Lung (tissue), 12 donors: ENCODE measurements around the gene NHSL1. TPM values are rescaled to one million over a fixed set of nuclear protein-coding genes. Genes with fewer than 3 reads are reported as not detected.

ENCODE experiments used
- ATAC-seq: fragments of 200-7000 bp; cut with Tn5 transposase; one replicate; pipeline ENCODE4 v1.9.1; 2020; ENCODE audit warnings: moderate number of reproducible peaks; ENCODE audit not compliant: insufficient read depth, low FRiP score
- DNase-seq, 3 donors: peaks; one replicate each; pipeline ENCODE4 v3.0.0-alpha.2; 2013 to 2017
- H3K27ac ChIP-seq, 2 donors: one replicate each; pipeline ENCODE4 v1.5.1; 2013; ENCODE audit warnings: mild to moderate bottlenecking in 2 of 2, moderate library complexity in 2 of 2, control low read depth in 1 of 2, inconsistent platforms in 1 of 2, low read depth in 1 of 2, low read length in 1 of 2
- H3K27me3 ChIP-seq, 3 donors: one replicate each; pipeline ENCODE4 v1.5.1; 2013; ENCODE audit warnings: low read length in 2 of 3; ENCODE audit not compliant: control insufficient read depth in 3 of 3, insufficient read depth in 3 of 3
- H3K36me3 ChIP-seq, 4 donors: one replicate each; pipeline ENCODE4 v1.5.1; 2013; ENCODE audit warnings: low read length in 4 of 4, mild to moderate bottlenecking in 1 of 4, moderate library complexity in 1 of 4; ENCODE audit not compliant: control insufficient read depth in 4 of 4, insufficient read depth in 4 of 4
- H3K4me1 ChIP-seq, 5 donors: one replicate each; pipeline ENCODE4 v1.5.1; 2013; ENCODE audit warnings: low read length in 5 of 5, mild to moderate bottlenecking in 2 of 5, moderate library complexity in 1 of 5; ENCODE audit not compliant: control insufficient read depth in 5 of 5, insufficient read depth in 5 of 5
- H3K4me3 ChIP-seq: one replicate; pipeline ENCODE4 v1.5.1; 2013; ENCODE audit warnings: mild to moderate bottlenecking, control low read depth, moderate library complexity
- H3K9ac ChIP-seq, 2 donors: one replicate each; pipeline ENCODE4 v1.5.1; 2013; ENCODE audit warnings: low read length in 2 of 2, control low read depth in 1 of 2; ENCODE audit not compliant: insufficient read depth in 1 of 2
- H3K9me3 ChIP-seq, 4 donors: one replicate each; pipeline ENCODE4 v1.5.1; 2013; ENCODE audit warnings: low read length in 3 of 4, mild to moderate bottlenecking in 1 of 4, moderate library complexity in 1 of 4; ENCODE audit not compliant: control insufficient read depth in 4 of 4, insufficient read depth in 3 of 4
- WGBS, 2 donors: extraction: QIAGEN DNeasy Blood & Tissue Kit; methylation state at CpG; one replicate each; pipeline ENCODE4 v1.1.7; 2013; 5-methylcytosine and 5-hydroxymethylcytosine counted together
- polyA plus RNA-seq, 2 donors: library from polyadenylated mRNA; stranded (reverse); fragments of 200-250 nt; gene quantifications; one replicate each; pipeline ENCODE4 v1.2.1, GENCODE V29; 2013
- total RNA-seq, 2 donors: library from RNA; depleted of rRNA in 1 of 2; stranded (reverse); fragments of >200 nt in 1 of 2; gene quantifications; one replicate each; pipeline ENCODE4 v1.2.1, GENCODE V29; 2014 to 2021
- TF ChIP-seq, protein P1 (sequence below): IDR thresholded peaks from 2 replicates; pipeline ENCODE4 v1.5.1; 2012; ENCODE audit warnings: mild to moderate bottlenecking; ENCODE audit errors: control extremely low read depth, extremely low read depth
- donor health status: control.
- donor health status: control.
- donor health status: Bipolar disorder and iron deficiency.
- donor health status: healthy.
- donor health status: DM: yes; HTN: yes; CAD: no.

The NHSL1 gene
- total and polyA plus RNA-seq, 4 donors, result 5.2 to 53.7 (median 30.4) TPM

GRCh38 chr6:138450445-138450844 lies 48.8 kb downstream of the NHSL1 start:
- TF ChIP-seq, protein P1, sequence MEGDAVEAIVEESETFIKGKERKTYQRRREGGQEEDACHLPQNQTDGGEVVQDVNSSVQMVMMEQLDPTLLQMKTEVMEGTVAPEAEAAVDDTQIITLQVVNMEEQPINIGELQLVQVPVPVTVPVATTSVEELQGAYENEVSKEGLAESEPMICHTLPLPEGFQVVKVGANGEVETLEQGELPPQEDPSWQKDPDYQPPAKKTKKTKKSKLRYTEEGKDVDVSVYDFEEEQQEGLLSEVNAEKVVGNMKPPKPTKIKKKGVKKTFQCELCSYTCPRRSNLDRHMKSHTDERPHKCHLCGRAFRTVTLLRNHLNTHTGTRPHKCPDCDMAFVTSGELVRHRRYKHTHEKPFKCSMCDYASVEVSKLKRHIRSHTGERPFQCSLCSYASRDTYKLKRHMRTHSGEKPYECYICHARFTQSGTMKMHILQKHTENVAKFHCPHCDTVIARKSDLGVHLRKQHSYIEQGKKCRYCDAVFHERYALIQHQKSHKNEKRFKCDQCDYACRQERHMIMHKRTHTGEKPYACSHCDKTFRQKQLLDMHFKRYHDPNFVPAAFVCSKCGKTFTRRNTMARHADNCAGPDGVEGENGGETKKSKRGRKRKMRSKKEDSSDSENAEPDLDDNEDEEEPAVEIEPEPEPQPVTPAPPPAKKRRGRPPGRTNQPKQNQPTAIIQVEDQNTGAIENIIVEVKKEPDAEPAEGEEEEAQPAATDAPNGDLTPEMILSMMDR, result no peak
- Histone ChIP-seq H3K4me3 (no peak overlapping the region), H3K9ac (no peak overlapping the region), H3K4me1 (peaks cover 0 to 12% (median 0%) of the 10 kb centered on the region in 5 donors), H3K27me3 (no peaks in the 10 kb centered on the region), H3K9me3 (no peaks in the 10 kb centered on the region), H3K36me3 (peaks cover 0 to 4% (median 2%) of the 10 kb centered on the region in 4 donors), H3K27ac (no peak overlapping the region)
- no peak for ATAC-seq
- no peak for DNase-seq
- WGBS, 2 donors, result 83 to 90% methylated on average over 3 of the region's 3 CpGs

- no peaks in the 10 kb centered on the region for H3K27me3 ChIP-seq
- WGBS, 2 donors, result 92 to 95% methylated on average over 6 of the region's 6 CpGs
- ATAC-seq, result no peak
- H3K9me3 ChIP-seq, result no peaks in the 10 kb centered on the region
- no peak for DNase-seq
- H3K9ac ChIP-seq, result no peak overlapping the region
- H3K4me3 ChIP-seq, result no peak overlapping the region
- H3K27ac ChIP-seq, result no peak overlapping the region
- H3K4me1 ChIP-seq, result peaks cover 0 to 5% (median 0%) of the 10 kb centered on the region in 5 donors
- H3K36me3 ChIP-seq, result peaks cover 0 to 4% (median 2%) of the 10 kb centered on the region in 4 donors
- TF ChIP-seq, protein P1, result no peak
These were observed 52.5 kb downstream of the NHSL1 start for GRCh38 chr6:138446821-138447220.

- peaks cover 0 to 9% (median 0%) of the 10 kb centered on the region in 5 donors for H3K4me1 ChIP-seq
- no peaks in the 10 kb centered on the region for H3K27me3 ChIP-seq
- TF ChIP-seq, protein P1, result no peak
- no peak for ATAC-seq
- no peak for DNase-seq
- H3K36me3 ChIP-seq, result peaks cover 1 to 10% (median 3%) of the 10 kb centered on the region in 4 donors
- H3K9me3 ChIP-seq, result no peaks in the 10 kb centered on the region
- H3K27ac ChIP-seq, result no peak overlapping the region
- no peak overlapping the region for H3K4me3 ChIP-seq
- H3K9ac ChIP-seq, result no peak overlapping the region
These were observed 55.3 kb downstream of the NHSL1 start for GRCh38 chr6:138443979-138444378.

GRCh38 chr6:138442663-138443062 lies 56.6 kb downstream of the NHSL1 start:
- H3K27me3 ChIP-seq, result no peaks in the 10 kb centered on the region
- no peak overlapping the region for H3K9ac ChIP-seq
- H3K27ac ChIP-seq, result no peak overlapping the region
- H3K4me1 ChIP-seq, result peaks cover 0 to 12% (median 0%) of the 10 kb centered on the region in 5 donors
- no peak for ATAC-seq
- H3K36me3 ChIP-seq, result peaks cover 0 to 10% (median 3%) of the 10 kb centered on the region in 4 donors
- H3K4me3 ChIP-seq, result no peak overlapping the region
- TF ChIP-seq, protein P1, result no peak
- 58 to 65% methylated on average over 2 of the region's 2 CpGs for WGBS, 2 donors
- no peak for DNase-seq
- no peaks in the 10 kb centered on the region for H3K9me3 ChIP-seq
